ENCODE results near the gene CENPU.

DNA sequence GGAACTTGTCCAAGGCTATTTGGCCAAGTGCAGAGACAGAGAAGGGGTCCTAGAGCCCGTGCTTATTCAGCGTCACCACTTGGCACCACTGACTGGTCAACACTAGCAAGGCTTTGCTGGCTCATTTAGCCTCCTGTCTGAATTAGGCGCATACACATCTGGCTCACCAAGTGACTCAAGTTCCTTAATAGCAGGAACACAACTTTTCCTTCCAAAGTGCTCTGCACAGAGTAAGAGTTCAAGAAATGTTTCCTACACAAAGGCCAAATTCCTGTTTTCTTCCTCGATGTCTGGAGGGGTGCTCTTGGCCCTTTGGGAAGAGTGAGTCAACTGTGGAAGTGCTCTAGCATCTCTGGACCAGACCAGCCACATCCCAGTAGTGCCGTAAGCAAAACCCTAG, 26.8 kb upstream of the CENPU start:
- no peak for TF ChIP-seq ATRX (CRISPR knock-in tag; IDR thresholded peaks at IDR 0.05; ENCODE audit: borderline replicate concordance)
- TF ChIP-seq SMAD1 (CRISPR knock-in tag; IDR thresholded peaks at IDR 0.05; ENCODE audit: borderline replicate concordance, low read depth) = no peak
- TF ChIP-seq, protein P1, sequence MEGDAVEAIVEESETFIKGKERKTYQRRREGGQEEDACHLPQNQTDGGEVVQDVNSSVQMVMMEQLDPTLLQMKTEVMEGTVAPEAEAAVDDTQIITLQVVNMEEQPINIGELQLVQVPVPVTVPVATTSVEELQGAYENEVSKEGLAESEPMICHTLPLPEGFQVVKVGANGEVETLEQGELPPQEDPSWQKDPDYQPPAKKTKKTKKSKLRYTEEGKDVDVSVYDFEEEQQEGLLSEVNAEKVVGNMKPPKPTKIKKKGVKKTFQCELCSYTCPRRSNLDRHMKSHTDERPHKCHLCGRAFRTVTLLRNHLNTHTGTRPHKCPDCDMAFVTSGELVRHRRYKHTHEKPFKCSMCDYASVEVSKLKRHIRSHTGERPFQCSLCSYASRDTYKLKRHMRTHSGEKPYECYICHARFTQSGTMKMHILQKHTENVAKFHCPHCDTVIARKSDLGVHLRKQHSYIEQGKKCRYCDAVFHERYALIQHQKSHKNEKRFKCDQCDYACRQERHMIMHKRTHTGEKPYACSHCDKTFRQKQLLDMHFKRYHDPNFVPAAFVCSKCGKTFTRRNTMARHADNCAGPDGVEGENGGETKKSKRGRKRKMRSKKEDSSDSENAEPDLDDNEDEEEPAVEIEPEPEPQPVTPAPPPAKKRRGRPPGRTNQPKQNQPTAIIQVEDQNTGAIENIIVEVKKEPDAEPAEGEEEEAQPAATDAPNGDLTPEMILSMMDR (CRISPR knock-in tag; IDR thresholded peaks at IDR 0.05) = no peak
- TF ChIP-seq EZH2 (conservative IDR thresholded peaks at IDR 0.05; ENCODE audit: low read depth, low read length) = no peak
- no peak for TF ChIP-seq IRF2 (CRISPR knock-in tag; IDR thresholded peaks at IDR 0.05)
- TF ChIP-seq ZNF274 (CRISPR knock-in tag; IDR thresholded peaks at IDR 0.05) = no peak
